ENCODE measurements around the gene MAK.

DNA sequence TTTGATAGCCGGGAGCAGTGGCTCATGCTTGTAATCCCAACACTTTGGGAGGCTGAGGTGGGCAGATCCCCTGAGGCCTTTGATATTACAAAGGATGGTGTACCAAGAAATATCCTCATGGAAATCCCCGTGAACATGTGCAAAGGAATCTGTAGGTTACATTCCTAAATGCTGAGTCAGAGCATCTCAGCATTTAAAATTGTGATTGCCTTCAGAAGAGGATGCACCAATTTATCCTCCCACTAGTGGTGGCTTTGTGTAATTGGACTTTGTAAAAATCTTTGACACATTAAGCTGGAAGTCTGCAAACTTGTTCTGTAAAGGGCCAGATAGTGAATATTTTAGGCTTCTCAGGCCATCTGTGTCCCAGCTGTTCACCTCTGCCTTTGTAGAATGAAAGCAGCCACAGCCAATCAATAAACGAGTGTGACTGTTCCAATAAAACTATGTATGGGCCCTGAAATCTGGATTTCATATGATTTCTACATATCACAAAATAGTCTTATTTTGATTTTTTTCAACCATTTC is 79.0 kb downstream of the MAK start:
- TF ChIP-seq GATA3 (IDR thresholded peaks at IDR 0.05; ENCODE audit: low read depth, low read length) (no peak), GATA2 (IDR thresholded peaks at IDR 0.05; ENCODE audit: low read depth, low read length) (no peak)

All from SH-SY5Y (cell line).